H9 (cell line): ENCODE measurements around the gene MTRF1. TPM values are rescaled to one million over a fixed set of nuclear protein-coding genes. Genes with fewer than 3 reads are reported as not detected.

Source experiments
- DNase-seq: peaks from one replicate; pipeline ENCODE4 v3.0.0-alpha.2; 2017
- H2AFZ ChIP-seq: one replicate; pipeline ENCODE4 v1.6.1; 2013; ENCODE audit warnings: mild to moderate bottlenecking, low read length, control low read depth, moderate library complexity
- H2AK5ac ChIP-seq: 2 replicates; pipeline ENCODE4 v1.6.1; 2013; ENCODE audit warnings: low read length, control low read depth, mixed read lengths; ENCODE audit not compliant: insufficient read length
- H2BK120ac ChIP-seq: one replicate; pipeline ENCODE4 v1.6.1; 2013; ENCODE audit warnings: low read depth, mild to moderate bottlenecking, low read length, control low read depth, inconsistent platforms; ENCODE audit not compliant: poor library complexity, severe bottlenecking
- H2BK12ac ChIP-seq: 2 replicates; pipeline ENCODE4 v1.6.1; 2013; ENCODE audit warnings: low read length, control low read depth, mixed read lengths, low read depth; ENCODE audit not compliant: insufficient read length
- H2BK15ac ChIP-seq: 2 replicates; pipeline ENCODE4 v1.6.1; 2013; ENCODE audit warnings: low read depth, low read length, control low read depth
- H2BK20ac ChIP-seq: one replicate; pipeline ENCODE4 v1.6.1; 2013; ENCODE audit warnings: low read depth, mild to moderate bottlenecking, low read length, control low read depth, inconsistent platforms; ENCODE audit not compliant: poor library complexity, severe bottlenecking
- H2BK5ac ChIP-seq: 2 replicates; pipeline ENCODE4 v1.6.1; 2013; ENCODE audit warnings: low read length, control low read depth, mixed read lengths; ENCODE audit not compliant: insufficient read length
- H3K14ac ChIP-seq: 2 replicates; pipeline ENCODE4 v1.6.1; 2013; ENCODE audit warnings: low read length, control low read depth; ENCODE audit not compliant: insufficient read depth
- H3K18ac ChIP-seq: 2 replicates; pipeline ENCODE4 v1.6.1; 2013; ENCODE audit warnings: low read depth, mild to moderate bottlenecking, mixed read lengths, low read length, control low read depth; ENCODE audit not compliant: insufficient read length
- H3K23ac ChIP-seq: 2 replicates; pipeline ENCODE4 v1.6.1; 2013; ENCODE audit warnings: low read length, control low read depth, mixed read lengths, low read depth; ENCODE audit not compliant: insufficient read length
- H3K23me2 ChIP-seq: 2 replicates; pipeline ENCODE4 v1.6.1; 2013; ENCODE audit warnings: low read depth, mild to moderate bottlenecking, mixed read lengths, low read length, control low read depth; ENCODE audit not compliant: insufficient read length, poor library complexity, severe bottlenecking
- H3K27ac ChIP-seq: 2 replicates; pipeline ENCODE4 v1.5.1; 2013; ENCODE audit warnings: low read length, control low read depth, mixed read lengths, low read depth; ENCODE audit not compliant: insufficient read length
- H3K27me3 ChIP-seq: 2 replicates; pipeline ENCODE4 v1.6.1; 2013; ENCODE audit warnings: low read length, control low read depth, inconsistent platforms; ENCODE audit not compliant: insufficient read depth
- H3K4ac ChIP-seq: 2 replicates; pipeline ENCODE4 v1.6.1; 2013; ENCODE audit warnings: low read depth, mild to moderate bottlenecking, control low read depth, inconsistent platforms, low read length, moderate library complexity
- H3K4me1 ChIP-seq: 2 replicates; pipeline ENCODE4 v1.6.1; 2013; ENCODE audit warnings: low read length, control low read depth, inconsistent platforms; ENCODE audit not compliant: insufficient read depth
- H3K4me2 ChIP-seq: 2 replicates; pipeline ENCODE4 v1.6.1; 2013; ENCODE audit warnings: low read length, control low read depth, mixed read lengths; ENCODE audit not compliant: insufficient read length, insufficient read depth
- H3K56ac ChIP-seq: 2 replicates; pipeline ENCODE4 v1.6.1; 2013; ENCODE audit warnings: low read depth, mild to moderate bottlenecking, mixed read lengths, low read length, control low read depth; ENCODE audit not compliant: insufficient read length
- H3K79me1 ChIP-seq: 2 replicates; pipeline ENCODE4 v1.6.1; 2013; ENCODE audit warnings: low read depth, mild to moderate bottlenecking, moderate library complexity, low read length, control low read depth, inconsistent platforms; ENCODE audit not compliant: insufficient read depth, poor library complexity, severe bottlenecking
- H3K79me2 ChIP-seq: 2 replicates; pipeline ENCODE4 v1.6.1; 2013; ENCODE audit warnings: low read length, control low read depth, inconsistent platforms; ENCODE audit not compliant: insufficient read depth
- H3K9ac ChIP-seq: 2 replicates; pipeline ENCODE4 v1.6.1; 2013; ENCODE audit warnings: low read length, control low read depth, mixed read lengths; ENCODE audit not compliant: insufficient read length; ENCODE audit errors: extremely low read depth
- H3K9me3 ChIP-seq: one replicate; pipeline ENCODE4 v1.6.1; 2013; ENCODE audit warnings: low read depth, low read length, inconsistent platforms; ENCODE audit not compliant: control insufficient read depth
- H3T11ph ChIP-seq: one replicate; pipeline ENCODE4 v1.6.1; 2013; ENCODE audit warnings: mild to moderate bottlenecking, low read length, control low read depth, inconsistent platforms
- H4K20me1 ChIP-seq: one replicate; pipeline ENCODE4 v1.6.1; 2013; ENCODE audit not compliant: control insufficient read depth, insufficient read length, insufficient read depth
- H4K5ac ChIP-seq: 2 replicates; pipeline ENCODE4 v1.6.1; 2013; ENCODE audit warnings: low read depth, mild to moderate bottlenecking, mixed read lengths, low read length, control low read depth; ENCODE audit not compliant: insufficient read length
- H4K8ac ChIP-seq: replicated peaks from 2 replicates; pipeline ENCODE4 v1.6.1; 2013; ENCODE audit warnings: low read length, control low read depth, mixed read lengths, low read depth; ENCODE audit not compliant: insufficient read length
- H4K91ac ChIP-seq: 2 replicates; pipeline ENCODE4 v1.6.1; 2013; ENCODE audit warnings: low read depth, mild to moderate bottlenecking, moderate library complexity, mixed read lengths, low read length, control low read depth; ENCODE audit not compliant: insufficient read length
- H3K27ac Mint-ChIP-seq, 3 experiments: 2 replicates in 2 of 3; 3 replicates in 1 of 3; pipeline ENCODE4 v1.8.0; 2020 to 2021; ENCODE audit warnings: mixed read lengths in 3 of 3, mild to moderate bottlenecking in 1 of 3, moderate library complexity in 1 of 3
- H3K27me3 Mint-ChIP-seq: 2 replicates; pipeline ENCODE4 v1.8.0; 2021; ENCODE audit warnings: low read depth, mild to moderate bottlenecking, moderate library complexity, mixed read lengths
- H3K36me3 Mint-ChIP-seq, 3 experiments: 2 replicates in 2 of 3; 3 replicates in 1 of 3; pipeline ENCODE4 v1.8.0; 2020 to 2021; ENCODE audit warnings: low read depth in 3 of 3, mixed read lengths in 3 of 3; ENCODE audit not compliant: insufficient read depth in 1 of 3
- H3K4me1 Mint-ChIP-seq, 2 experiments: 2 replicates each; pipeline ENCODE4 v1.8.0; 2020; ENCODE audit warnings: mixed read lengths in 2 of 2
- H3K4me3 Mint-ChIP-seq, 2 experiments: 2 replicates in 1 of 2; 3 replicates in 1 of 2; pipeline ENCODE4 v1.8.0; 2020 to 2021; ENCODE audit warnings: mild to moderate bottlenecking in 2 of 2, mixed read lengths in 2 of 2, moderate library complexity in 1 of 2
- H3K9me3 Mint-ChIP-seq, 2 experiments: 2 replicates in 1 of 2; 3 replicates in 1 of 2; pipeline ENCODE4 v1.8.0; 2020; ENCODE audit warnings: mild to moderate bottlenecking in 2 of 2, mixed read lengths in 2 of 2, moderate library complexity in 1 of 2
- WGBS: extraction: QIAGEN DNeasy Blood & Tissue Kit; methylation state at CpG from one replicate; pipeline ENCODE4 v1.1.7; 2013; ENCODE audit warnings: missing lambda C conversion rate, low lambda C conversion rate, mixed read lengths; ENCODE audit not compliant: insufficient read length; ENCODE audit errors: extremely low coverage; 5-methylcytosine and 5-hydroxymethylcytosine counted together
- total RNA-seq: library from RNA; stranded (reverse); gene quantifications from 2 replicates; pipeline ENCODE4 v1.2.1, GENCODE V29; 2021
- TF ChIP-seq, protein P1 (sequence below): fragments of 200-600 bp; sonication (generic); conservative IDR thresholded peaks from 3 replicates; pipeline ENCODE4 v1.8.0; 2021; ENCODE audit warnings: antibody characterized with exemption, mild to moderate bottlenecking

Gene MTRF1
- total RNA-seq, 1 experiment from 2014 or later = 16.2 TPM

DNA sequence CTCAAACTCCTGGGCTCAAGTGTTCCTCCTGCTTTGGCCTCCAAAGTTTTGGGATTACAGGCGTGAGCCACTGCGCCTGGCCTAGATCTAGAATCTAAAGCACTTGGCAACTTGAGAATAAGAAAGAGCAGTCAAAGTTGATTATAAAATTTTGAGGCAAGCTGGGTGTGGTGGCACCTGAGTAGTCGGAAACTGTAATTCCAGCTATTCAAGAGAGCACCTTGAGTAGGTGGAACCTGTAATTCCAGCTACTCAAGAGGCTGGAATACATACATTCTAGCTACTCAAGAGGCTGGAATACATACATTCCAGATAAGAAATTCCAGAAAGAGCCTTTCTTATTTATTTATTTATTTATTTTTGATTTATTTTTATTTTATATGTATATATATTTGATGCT lies 39.4 kb upstream of the MTRF1 start:
- Mint-ChIP-seq H3K36me3 (no peaks in the 10 kb centered on the region), H3K27me3 (no peaks in the 10 kb centered on the region), H3K4me3 (no peak overlapping the region), H3K27ac (no peak overlapping the region), H3K9me3 (peaks cover 0 to 3% of the 10 kb centered on the region in 2 experiments; a peak in 1 of 5 replicates), H3K4me1 (peaks cover 9 to 12% of the 10 kb centered on the region in 2 experiments; a peak in 2 of 4 replicates)
- Histone ChIP-seq H3K79me2 (no peaks in the 10 kb centered on the region), H2AK5ac (no peak overlapping the region), H2BK15ac (no peak overlapping the region), H3K4ac (no peak overlapping the region), H3K14ac (no peak overlapping the region), H3K4me1 (no peaks in the 10 kb centered on the region), H2AFZ (no peak overlapping the region), H2BK12ac (no peak overlapping the region), H3K27me3 (no peaks in the 10 kb centered on the region), H4K5ac (no peak overlapping the region), H3K27ac (no peak overlapping the region), H3T11ph (no peak overlapping the region), H3K18ac (no peak overlapping the region), H3K79me1 (no peaks in the 10 kb centered on the region), H3K9me3 (no peaks in the 10 kb centered on the region), H3K56ac (no peak overlapping the region), H4K20me1 (no peaks in the 10 kb centered on the region), H3K4me2 (no peak overlapping the region), H2BK120ac (no peak overlapping the region), H2BK20ac (no peak overlapping the region), H4K91ac (no peak overlapping the region), H3K23ac (no peak overlapping the region), H2BK5ac (no peak overlapping the region), H4K8ac (no peak overlapping the region), H3K23me2 (no peaks in the 10 kb centered on the region), H3K9ac (no peak overlapping the region)
- TF ChIP-seq, protein P1, sequence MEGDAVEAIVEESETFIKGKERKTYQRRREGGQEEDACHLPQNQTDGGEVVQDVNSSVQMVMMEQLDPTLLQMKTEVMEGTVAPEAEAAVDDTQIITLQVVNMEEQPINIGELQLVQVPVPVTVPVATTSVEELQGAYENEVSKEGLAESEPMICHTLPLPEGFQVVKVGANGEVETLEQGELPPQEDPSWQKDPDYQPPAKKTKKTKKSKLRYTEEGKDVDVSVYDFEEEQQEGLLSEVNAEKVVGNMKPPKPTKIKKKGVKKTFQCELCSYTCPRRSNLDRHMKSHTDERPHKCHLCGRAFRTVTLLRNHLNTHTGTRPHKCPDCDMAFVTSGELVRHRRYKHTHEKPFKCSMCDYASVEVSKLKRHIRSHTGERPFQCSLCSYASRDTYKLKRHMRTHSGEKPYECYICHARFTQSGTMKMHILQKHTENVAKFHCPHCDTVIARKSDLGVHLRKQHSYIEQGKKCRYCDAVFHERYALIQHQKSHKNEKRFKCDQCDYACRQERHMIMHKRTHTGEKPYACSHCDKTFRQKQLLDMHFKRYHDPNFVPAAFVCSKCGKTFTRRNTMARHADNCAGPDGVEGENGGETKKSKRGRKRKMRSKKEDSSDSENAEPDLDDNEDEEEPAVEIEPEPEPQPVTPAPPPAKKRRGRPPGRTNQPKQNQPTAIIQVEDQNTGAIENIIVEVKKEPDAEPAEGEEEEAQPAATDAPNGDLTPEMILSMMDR = no peak
- no CpG with 5 or more reads among the region's 3 CpGs for WGBS
- no peak for DNase-seq
